DLD1 (cell line): ENCODE results near the gene DDRGK1.
"Not testable (repeated sequence)": the region's sequence is repeated elsewhere in the genome, so short reads cannot be mapped to it uniquely, and the experiment has no call there.

Source experiments
- in situ Hi-C: cut with HindIII; loops from 2 replicates; pipeline ENCODE4 v1.10.0; 2017; ENCODE audit warnings: low sequenced_read_pairs

DDRGK1 gene

DNA sequence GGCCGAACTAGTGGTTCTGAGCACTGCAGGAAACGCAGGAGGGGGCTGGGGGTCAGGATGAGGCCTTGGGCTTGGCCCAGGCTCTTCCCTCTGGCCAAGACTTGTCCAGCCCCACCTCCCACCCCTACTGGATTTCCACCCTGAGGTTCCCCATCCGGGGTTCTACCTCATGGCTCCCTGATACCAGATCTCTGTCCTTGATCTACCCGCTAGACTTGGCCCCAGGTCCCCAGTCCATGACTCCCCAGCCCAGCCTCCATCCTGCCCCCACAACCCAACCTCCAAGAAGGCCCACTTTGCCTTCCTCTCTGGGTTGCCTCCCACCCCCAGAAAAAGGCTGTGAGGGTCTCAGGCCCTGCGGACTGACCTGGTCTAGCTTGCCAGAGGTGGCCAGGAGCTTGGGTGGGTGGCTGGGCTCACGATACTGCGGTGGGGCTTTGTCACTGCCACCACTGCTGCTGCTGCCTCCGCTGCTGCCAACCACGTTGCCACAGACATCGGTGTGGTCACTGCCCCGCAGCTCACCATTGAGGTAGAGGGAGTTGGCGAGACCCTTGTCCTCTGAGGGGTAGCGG, 38.1 kb downstream of the DDRGK1 start:
- in situ Hi-C loops: no loop called here

GRCh38 chr20:3165473-3166337, 38.8 kb downstream of the DDRGK1 start:
- in situ Hi-C loops: no loop called here

- in situ Hi-C loops: no loop called here
Observed at GRCh38 chr20:3164763-3165410, 39.6 kb downstream of the DDRGK1 start.

DNA sequence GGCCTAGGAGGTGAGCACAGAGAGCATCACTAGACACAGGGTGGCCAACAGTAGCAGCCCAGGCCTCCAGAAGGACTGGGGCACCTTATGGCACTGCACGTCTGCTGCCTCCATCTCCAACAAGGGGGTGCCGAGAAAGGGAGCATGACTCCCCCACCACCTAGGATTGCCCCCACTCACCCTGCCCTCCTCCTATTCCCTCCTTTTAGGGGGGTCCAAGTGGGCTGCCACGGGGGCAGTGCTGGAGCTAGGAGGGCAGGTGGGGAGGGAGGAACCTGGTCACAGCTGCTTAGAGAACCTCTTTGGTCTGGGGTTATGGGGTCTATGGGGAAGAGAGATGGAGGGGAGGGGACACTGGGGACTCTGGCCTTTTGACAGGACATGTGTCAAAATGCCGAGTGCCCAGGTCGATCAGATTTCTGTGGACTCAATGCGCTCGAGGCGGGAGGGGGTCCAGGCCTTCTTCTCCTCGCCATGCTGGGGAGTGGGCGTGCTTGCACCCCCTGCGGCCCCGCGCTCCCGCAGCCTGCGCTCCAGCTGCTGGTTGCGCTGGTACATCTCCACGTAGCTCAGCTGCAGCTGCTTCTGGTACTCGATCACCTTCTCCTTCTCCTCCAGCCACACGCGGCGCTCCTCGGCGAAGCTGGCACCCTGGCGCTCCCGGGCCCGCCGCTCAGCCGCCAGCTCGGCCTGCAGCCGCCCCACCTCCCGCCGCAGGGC, 40.3 kb downstream of the DDRGK1 start:
- in situ Hi-C loops: no loop called here

DNA sequence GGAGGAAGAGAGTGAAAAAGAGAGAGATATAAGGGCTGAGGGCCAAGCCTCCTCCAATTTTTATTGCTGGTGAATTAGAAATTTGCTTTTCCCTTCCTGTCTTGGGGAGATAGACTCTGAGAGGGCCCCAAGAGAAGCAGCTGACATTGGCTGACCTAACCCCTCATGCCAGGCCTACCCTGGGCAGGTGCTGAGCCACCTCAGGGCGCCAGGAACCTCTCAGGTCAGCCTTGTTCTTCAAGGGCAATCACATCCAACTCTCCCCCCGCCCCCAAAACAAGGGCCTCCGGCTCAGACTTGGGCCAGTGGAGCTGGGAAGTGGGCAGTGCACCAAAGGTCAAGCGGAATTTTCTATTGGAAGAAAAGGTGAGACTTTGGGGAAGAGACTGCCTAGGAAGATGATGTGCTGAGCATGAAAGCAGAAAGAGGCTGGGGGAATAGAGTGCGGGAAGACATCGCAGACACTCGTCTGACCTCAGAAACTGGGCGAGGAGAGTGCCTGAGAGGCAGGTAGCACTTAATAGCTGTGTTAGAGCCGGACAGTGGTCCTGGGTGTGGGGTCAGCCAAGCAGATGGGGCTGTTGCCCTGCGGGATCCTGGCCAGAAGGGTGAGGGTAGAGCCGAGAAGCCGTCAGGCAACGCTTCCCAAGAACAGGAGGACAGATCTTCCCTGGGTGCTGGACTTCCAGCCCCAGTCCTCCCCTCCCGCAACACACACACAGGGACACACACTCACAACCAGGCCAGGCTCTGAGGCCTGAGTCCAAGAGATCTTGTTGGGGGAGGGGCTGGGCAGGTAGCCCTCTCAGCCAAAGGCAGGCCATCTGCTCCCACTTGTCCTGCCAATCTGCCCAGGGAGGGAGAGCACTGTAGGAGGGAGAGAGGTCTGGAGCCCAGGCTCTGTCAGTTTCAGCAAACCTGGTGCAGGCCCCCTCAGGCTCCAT, 41.1 kb downstream of the DDRGK1 start:
- in situ Hi-C loops: no loop called here

DNA sequence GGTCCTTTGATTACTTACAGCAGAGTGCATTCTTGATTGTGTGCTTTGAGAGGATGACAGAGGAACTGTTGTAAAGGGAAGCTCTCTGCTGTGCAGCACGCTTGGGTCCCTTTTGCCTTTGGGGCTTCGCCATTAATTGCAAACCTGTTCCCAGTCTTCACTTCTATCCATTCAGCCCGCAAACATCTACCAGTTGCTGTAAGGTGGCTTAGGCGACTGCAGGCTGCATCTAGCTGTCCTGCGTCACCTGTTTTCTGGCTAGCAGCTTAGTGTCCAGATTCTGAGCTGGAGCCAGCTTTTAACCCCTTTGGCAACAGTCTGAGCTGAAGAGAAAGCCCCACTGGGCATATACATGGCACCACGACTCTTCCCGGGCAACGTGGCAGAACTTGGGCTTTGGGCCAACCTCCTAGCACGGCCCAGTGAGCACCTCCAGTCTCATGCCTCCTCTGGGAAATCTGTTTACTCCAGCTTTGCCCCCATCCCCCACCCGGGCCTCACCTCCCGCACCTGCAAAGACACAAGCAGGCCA, 42.3 kb downstream of the DDRGK1 start:
- in situ Hi-C loops: no loop called here

- in situ Hi-C loops: no loop called here
Observed at GRCh38 chr20:3161316-3162079, 43.0 kb downstream of the DDRGK1 start.

GRCh38 chr20:3160418-3160817, 44.1 kb downstream of the DDRGK1 start:
- in situ Hi-C loops: no loop called here

- in situ Hi-C loops: no loop called here
Observed at GRCh38 chr20:3158968-3159431, 45.5 kb downstream of the DDRGK1 start.

DNA sequence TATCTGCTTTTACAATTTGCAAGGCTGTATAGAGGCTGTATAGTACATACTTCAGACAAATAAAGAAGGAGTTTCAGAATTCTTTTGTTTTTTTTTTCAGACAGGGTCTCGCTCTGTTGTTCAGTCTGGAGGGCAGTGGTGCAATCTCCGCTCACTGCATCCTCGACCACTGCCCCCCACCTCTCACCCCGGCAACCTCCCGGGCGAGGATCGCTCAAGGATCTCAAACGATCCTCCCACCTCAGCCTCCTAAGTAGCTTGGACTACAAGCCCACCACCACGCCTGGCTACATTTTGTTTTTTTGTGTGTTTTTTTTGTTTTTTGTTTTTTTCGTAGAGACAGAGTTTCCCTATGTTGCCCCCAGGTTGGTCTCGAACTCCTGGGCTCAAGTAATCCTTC, 46.7 kb downstream of the DDRGK1 start:
- in situ Hi-C loops: no loop called here

DNA sequence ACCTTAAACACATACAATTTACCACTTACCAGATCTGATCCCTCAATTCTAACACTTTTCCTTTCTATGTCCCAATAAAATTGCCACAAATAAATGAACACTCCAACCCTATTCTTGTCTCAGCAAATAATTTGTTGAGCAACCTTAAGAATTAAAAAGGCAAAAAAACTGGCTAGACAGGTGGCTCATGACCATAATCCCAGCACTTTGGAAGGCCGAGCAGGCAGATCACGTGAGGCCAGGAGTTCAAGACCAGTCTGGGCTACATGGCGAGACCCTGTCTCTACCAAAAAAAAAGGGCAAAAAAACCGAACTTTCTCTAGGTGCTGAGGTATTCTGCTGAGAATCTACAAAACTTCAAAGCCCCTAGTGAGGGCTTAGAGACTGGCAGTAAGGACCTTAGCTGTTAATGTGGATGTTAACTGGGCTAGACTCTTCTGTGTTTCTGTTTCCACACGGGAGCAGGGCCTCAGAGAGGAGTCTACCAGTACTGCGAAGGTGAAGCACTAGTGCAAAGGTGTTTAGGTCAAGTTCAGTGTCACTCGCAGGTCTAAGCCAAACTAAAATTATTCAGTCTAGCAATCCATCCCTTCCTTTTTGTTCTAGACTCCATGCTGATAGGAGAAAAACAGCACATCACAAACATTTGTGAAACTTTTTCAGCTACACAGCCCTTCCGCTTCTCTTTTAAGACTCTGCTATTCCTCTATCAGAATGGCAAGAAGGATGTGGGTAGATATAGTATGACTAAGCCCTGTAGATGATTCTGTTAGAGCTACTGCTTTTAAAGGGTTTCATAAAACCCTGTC, 47.5 kb downstream of the DDRGK1 start:
- in situ Hi-C loops: no loop called here

GRCh38 chr20:3152057-3152644, 52.3 kb downstream of the DDRGK1 start:
- in situ Hi-C loops: not testable (repeated sequence)

DNA sequence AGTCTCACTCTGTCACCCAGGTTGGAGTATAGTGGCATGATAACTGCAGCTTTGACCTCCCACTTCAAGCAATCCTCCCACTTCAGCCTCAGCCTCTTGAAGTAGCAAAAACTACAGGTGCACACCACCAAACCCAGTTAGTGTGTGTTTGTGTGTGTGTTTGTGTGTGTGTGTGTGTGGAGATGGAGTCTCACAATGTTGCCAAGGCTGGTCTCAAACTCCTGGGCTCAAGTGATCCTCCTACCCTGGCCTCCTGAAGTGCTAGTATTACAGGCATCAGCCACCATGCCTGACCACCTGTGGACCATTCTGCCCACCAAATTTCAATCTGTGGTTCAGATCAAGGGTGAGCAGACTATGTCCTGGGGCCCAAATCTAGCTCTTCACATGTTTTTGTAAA, 53.6 kb downstream of the DDRGK1 start:
- in situ Hi-C loops: no loop called here

- in situ Hi-C loops: no loop called here
Observed at GRCh38 chr20:3146732-3147341, 57.6 kb downstream of the DDRGK1 start.

GRCh38 chr20:3141757-3142156, 62.7 kb downstream of the DDRGK1 start:
- in situ Hi-C loops: no loop called here
